PFSK-1 (cell line): ENCODE results near the gene POGLUT2.

Source experiments
- FOXP2 ChIP-seq: optimal IDR thresholded peaks from 2 replicates; pipeline ENCODE3; 2011; ENCODE audit warnings: borderline replicate concordance, control low read depth, inconsistent platforms; ENCODE audit not compliant: insufficient read depth; ENCODE audit errors: extremely low read length, extremely low read depth
- POLR2AphosphoS5 ChIP-seq: IDR thresholded peaks from 2 replicates; pipeline ENCODE4 v1.6.1; 2012; ENCODE audit warnings: low read depth, mild to moderate bottlenecking, control low read depth, low read length, moderate library complexity
- REST ChIP-seq, 2 experiments: IDR thresholded peaks; 2 replicates each; pipeline versions ENCODE4 v1.6.1 to v1.8.0; 2011 to 2012; ENCODE audit warnings: low read depth in 2 of 2, low read length in 2 of 2, control low read depth in 1 of 2, inconsistent platforms in 1 of 2, mild to moderate bottlenecking in 1 of 2, moderate library complexity in 1 of 2; ENCODE audit not compliant: insufficient read depth in 1 of 2
- SIN3A ChIP-seq: IDR thresholded peaks from 2 replicates; pipeline ENCODE4 v1.6.1; 2012; ENCODE audit warnings: mild to moderate bottlenecking, low read length, moderate library complexity, borderline replicate concordance; ENCODE audit not compliant: insufficient read depth
- TAF1 ChIP-seq: IDR thresholded peaks from 2 replicates; pipeline ENCODE4 v1.6.1; 2012; ENCODE audit warnings: low read length, control low read depth, borderline replicate concordance; ENCODE audit not compliant: insufficient read depth

POGLUT2 gene

DNA sequence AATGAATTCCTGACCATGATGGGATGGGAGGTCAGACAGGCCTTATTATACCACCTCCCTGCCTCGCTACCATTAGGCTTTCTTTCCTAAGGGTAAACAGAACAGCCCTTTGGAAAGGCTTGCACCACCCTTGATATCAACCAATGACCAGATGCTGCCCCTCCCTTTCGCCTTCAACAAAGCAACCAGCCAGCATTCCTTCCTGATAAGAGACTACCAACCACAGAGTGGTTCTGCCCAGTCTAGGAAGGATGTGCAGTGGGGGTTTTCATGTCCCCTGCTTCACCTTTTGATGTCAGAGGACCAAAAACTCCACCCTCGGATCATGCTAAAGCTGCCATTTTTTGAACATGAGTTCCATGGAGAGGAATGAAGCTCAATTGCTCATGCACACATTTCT lies 46.9 kb downstream of the POGLUT2 start:
- TF ChIP-seq FOXP2: no peak
- no peak for TF ChIP-seq SIN3A
- no peak for TF ChIP-seq POLR2AphosphoS5
- TF ChIP-seq REST (IDR thresholded peaks at IDR 0.05; ENCODE audit: insufficient read depth in 1 of 2, low read depth in 2 of 2, low read length in 2 of 2): no peak
- no peak for TF ChIP-seq TAF1

DNA sequence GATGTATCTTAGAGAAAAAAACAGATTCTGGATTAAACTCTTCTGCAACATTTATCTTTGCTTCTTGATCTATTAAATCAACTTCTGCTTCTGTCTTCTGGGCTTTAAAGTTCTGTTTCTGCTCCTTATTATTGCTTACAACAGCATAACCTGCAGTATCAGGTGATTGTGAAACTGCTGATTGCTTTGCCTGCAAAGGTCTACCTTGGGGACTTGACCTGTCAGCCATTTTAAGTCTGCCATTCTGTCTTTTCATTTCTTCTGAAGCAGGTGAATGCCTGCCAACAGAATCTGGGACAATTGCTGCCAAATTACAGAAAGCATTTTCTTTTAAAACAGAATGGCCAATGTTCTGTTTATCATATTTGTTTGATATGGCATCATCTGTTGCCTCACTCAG lies 56.3 kb downstream of the POGLUT2 start:
- TF ChIP-seq SIN3A (no peak), TAF1 (no peak)

- TF ChIP-seq REST (IDR thresholded peaks at IDR 0.05; ENCODE audit: insufficient read depth in 1 of 2, low read depth in 2 of 2, low read length in 2 of 2) (no peak), FOXP2 (no peak), SIN3A (no peak), TAF1 (no peak), POLR2AphosphoS5 (no peak)
Measured at GRCh38 chr13:102742101-102742500, 56.7 kb downstream of the POGLUT2 start.
